Loucy (cell line): ENCODE results near the gene ZNF317.

Source experiments
- CTCF ChIP-seq: fragments of 200-600 bp; sonication (generic); conservative IDR thresholded peaks from 2 replicates; pipeline ENCODE4 v1.5.1; 2014; ENCODE audit warnings: mild to moderate bottlenecking, antibody characterized with exemption, low read length
- EZH2phosphoT487 ChIP-seq: fragments of 200-600 bp; IDR thresholded peaks from 2 replicates; pipeline ENCODE4 v1.6.1; 2018; ENCODE audit warnings: antibody characterized with exemption, mild to moderate bottlenecking, moderate library complexity, borderline replicate concordance

- no peak for TF ChIP-seq CTCF
- TF ChIP-seq EZH2phosphoT487, result no peak
Measured at GRCh38 chr19:9159891-9160290, 19.7 kb downstream of the ZNF317 start.
